HepG2 (cell line): ENCODE results near the gene DGCR6L. TPM values are rescaled to one million over a fixed set of nuclear protein-coding genes. Genes with fewer than 3 reads are reported as not detected.
"Not testable (repeated sequence)": the region's sequence is repeated elsewhere in the genome, so short reads cannot be mapped to it uniquely, and the experiment has no call there.

Experiments
- ATAC-seq: fragments of 200-7000 bp; cut with Tn5 transposase; 3 replicates; pipeline ENCODE4 v1.9.1; 2020; ENCODE audit warnings: mild to moderate bottlenecking, moderate library complexity
- BruUV-seq: library from RNA; stranded (reverse); fragments of 400-500 nt; replicated peaks from 2 replicates; lab custom pipeline; 2021; lab: Mats Ljungman, UMichigan
- CTCF ChIA-PET: fragments of 300-600 bp; formaldehyde crosslinking; extraction: SDS; loops from one replicate; lab custom pipeline; 2021; ENCODE audit warnings: low total read pairs, inconsistent platforms, low intra/inter-chr PET ratio; lab: Yijun Ruan, JAX
- POLR2A ChIA-PET: fragments of 350-600 bp; sonication (Branson Sonifier 250); formaldehyde crosslinking; loops from one replicate; lab custom pipeline; 2020; ENCODE audit warnings: antibody characterized with exemption, inconsistent platforms; lab: Yijun Ruan, JAX
- DNase-seq: peaks from one replicate; pipeline ENCODE4 v3.0.0-alpha.2; 2015; ENCODE audit warnings: low spot score
- FAIRE-seq: peaks from 3 replicates; lab custom pipeline; 2011; peaks lifted over from hg19 to GRCh38; lab: Jason Lieb, UNC
- H2AFZ ChIP-seq: one replicate; pipeline ENCODE4 v1.6.1; 2011; ENCODE audit warnings: low read length, inconsistent platforms
- H3K27ac ChIP-seq: fragments of 300-600 bp; 3 replicates; pipeline ENCODE4 v1.8.0; 2011; ENCODE audit warnings: mixed run types, mild to moderate bottlenecking, mixed read lengths, low read length, inconsistent platforms; ENCODE audit not compliant: insufficient read depth; ENCODE audit errors: extremely low read length
- H3K27me3 ChIP-seq, 2 experiments: fragments of 200-600 bp in 1 of 2; 2 replicates in 1 of 2; 3 replicates in 1 of 2; pipeline versions ENCODE4 v1.6.0 to v1.8.0; 2011; ENCODE audit warnings: low read length in 2 of 2, mild to moderate bottlenecking in 2 of 2, moderate library complexity in 2 of 2, inconsistent platforms in 1 of 2; ENCODE audit not compliant: insufficient read depth in 2 of 2, control insufficient read depth in 1 of 2
- H3K36me3 ChIP-seq, 2 experiments: fragments of 200-600 bp in 1 of 2; replicated peaks in 1 of 2; 2 replicates in 1 of 2; 3 replicates in 1 of 2; pipeline versions ENCODE4 v1.5.1 to v1.8.0; 2011; ENCODE audit warnings: low read length in 2 of 2, inconsistent platforms in 1 of 2; ENCODE audit not compliant: insufficient read depth in 2 of 2, control insufficient read depth in 1 of 2
- H3K4me1 ChIP-seq: 2 replicates; pipeline ENCODE4 v1.5.1; 2012; ENCODE audit warnings: low read length, inconsistent platforms; ENCODE audit not compliant: insufficient read depth
- H3K4me2 ChIP-seq: 2 replicates; pipeline ENCODE4 v1.6.0; 2011; ENCODE audit warnings: low read depth, low read length, inconsistent platforms
- H3K4me3 ChIP-seq, 3 experiments: fragments of 200-600 bp in 1 of 3; sonication (generic), shearing (Covaris generic) in 1 of 3; replicated peaks in 1 of 3; 2 replicates each; pipeline ENCODE4 v1.5.1; 2011 to 2016; ENCODE audit warnings: low read length in 3 of 3, inconsistent platforms in 2 of 3, low read depth in 2 of 3, mild to moderate bottlenecking in 2 of 3, control low read depth in 1 of 3, mixed read lengths in 1 of 3; ENCODE audit not compliant: insufficient read depth in 1 of 3
- H3K79me2 ChIP-seq: one replicate; pipeline ENCODE4 v1.6.1; 2011; ENCODE audit warnings: low read length, inconsistent platforms; ENCODE audit not compliant: insufficient read depth
- H3K9ac ChIP-seq: 2 replicates; pipeline ENCODE4 v1.6.0; 2011; ENCODE audit warnings: mild to moderate bottlenecking, low read depth, low read length, inconsistent platforms; ENCODE audit not compliant: insufficient read depth
- H3K9me3 ChIP-seq: 2 replicates; pipeline ENCODE4 v1.5.1; 2012; ENCODE audit warnings: mild to moderate bottlenecking, low read length
- H4K20me1 ChIP-seq: 2 replicates; pipeline ENCODE4 v1.6.0; 2011; ENCODE audit warnings: inconsistent platforms, mild to moderate bottlenecking, low read length, moderate library complexity; ENCODE audit not compliant: insufficient read depth
- ATRX ChIP-seq: sonication (generic); formaldehyde crosslinking; IDR thresholded peaks from 2 replicates; pipeline ENCODE4 v1.4.0; 2020; ENCODE audit warnings: missing genetic modification reagents, borderline replicate concordance
- MXD3 ChIP-seq: IDR thresholded peaks from 2 replicates; pipeline ENCODE4 v1.6.1; 2016; ENCODE audit warnings: mild to moderate bottlenecking, missing biosample characterization, missing genetic modification reagents
- TEF ChIP-seq: sonication (generic); formaldehyde crosslinking; IDR thresholded peaks from 2 replicates; pipeline ENCODE4 v1.5.0; 2020; ENCODE audit warnings: missing genetic modification reagents
- ZBED4 ChIP-seq: sonication (generic); formaldehyde crosslinking; IDR thresholded peaks from 2 replicates; pipeline ENCODE4 v1.4.0; 2020; ENCODE audit warnings: missing genetic modification reagents, borderline replicate concordance
- ZBTB42 ChIP-seq: sonication (generic); formaldehyde crosslinking; IDR thresholded peaks from 2 replicates; pipeline ENCODE4 v1.5.0; 2020; ENCODE audit warnings: mild to moderate bottlenecking, missing genetic modification reagents
- WGBS: methylation state at CpG from one replicate; pipeline ENCODE4 v1.1.6; 2017; ENCODE audit warnings: low lambda C conversion rate; 5-methylcytosine and 5-hydroxymethylcytosine counted together
- in situ Hi-C: cut with HindIII; loops from 2 replicates; pipeline ENCODE4 v1.10.0; 2017; ENCODE audit warnings: low pct_unique_long_range_greater_than_20kb; ENCODE audit not compliant: extremely low pct_ligation_motif_present
- intact Hi-C: fragments of 100-400 bp; cut with micrococcal nuclease; formaldehyde crosslinking; loops from one replicate; pipeline ENCODE4 v1.10.0; 2022; ENCODE audit not compliant: unreplicated experiment
- polyA plus RNA-seq, 8 experiments: library from polyadenylated mRNA; depleted of rRNA in 3 of 8; stranded (reverse) in 7 of 8; unstranded in 1 of 8; fragments of >200 nt; fragmentation: Illumina TruSeq in 4 of 8; extraction: Trizol in 4 of 8; gene quantifications; 2 replicates each; pipeline versions ENCODE4 v1.2.1 to v1.2.3, GENCODE V29; 2011 to 2016; ENCODE audit warnings: low read depth in 4 of 8, missing spikeins in 1 of 8, mixed read lengths in 1 of 8; ENCODE audit not compliant: insufficient read depth in 1 of 8
- total RNA-seq, 5 experiments: library from RNA; depleted of rRNA; stranded (reverse); fragments of >200 nt; fragmentation: Illumina TruSeq; extraction: Trizol; gene quantifications; 2 replicates each; pipeline ENCODE4 v1.2.3, GENCODE V29; 2016; ENCODE audit warnings: low read depth in 1 of 5

The DGCR6L gene
- total and polyA plus RNA-seq, 2 of the 13 experiments (the other 11 are each of a cell fraction or from before 2014, with no cell fraction given) = 17.5 to 35.3 TPM

GRCh38 chr22:20315337-20316216 lies 4.3 kb downstream of the DGCR6L start (continued):
- no peak for TF ChIP-seq MXD3 (CRISPR knock-in tag)
- TF ChIP-seq TEF (CRISPR knock-in tag) = no peak
- TF ChIP-seq ZBTB42 (CRISPR knock-in tag) = no peak
- no peak for TF ChIP-seq ATRX (CRISPR knock-in tag)
- no peak for TF ChIP-seq ZBED4 (CRISPR knock-in tag)

- H3K36me3 ChIP-seq, H2AFZ ChIP-seq, H3K27ac ChIP-seq, H3K27me3 ChIP-seq, FAIRE-seq, H4K20me1 ChIP-seq, H3K79me2 ChIP-seq, H3K4me3 ChIP-seq, H3K9ac ChIP-seq, intact Hi-C loops, H3K9me3 ChIP-seq, DNase-seq, CTCF ChIA-PET, H3K4me2 ChIP-seq, in situ Hi-C loops, POLR2A ChIA-PET, ATAC-seq, BruUV-seq: not testable (repeated sequence)
- H3K4me1 ChIP-seq = peaks cover 31% of the 10 kb centered on the region
- WGBS = no CpG with 5 or more reads among the region's 12 CpGs
These were observed 5.0 kb downstream of the DGCR6L start for GRCh38 chr22:20314741-20315336.

- H3K27me3 ChIP-seq, H3K36me3 ChIP-seq, H3K9me3 ChIP-seq, CTCF ChIA-PET, ATAC-seq, H3K4me3 ChIP-seq, H3K27ac ChIP-seq, DNase-seq, BruUV-seq, POLR2A ChIA-PET, H3K79me2 ChIP-seq, H3K4me2 ChIP-seq, FAIRE-seq, H3K9ac ChIP-seq, H2AFZ ChIP-seq, H4K20me1 ChIP-seq, in situ Hi-C loops, intact Hi-C loops: not testable (repeated sequence)
- 95% methylated on average over 4 of the region's 5 CpGs for WGBS
- H3K4me1 ChIP-seq = peaks cover 29% of the 10 kb centered on the region
These were observed 5.7 kb downstream of the DGCR6L start for GRCh38 chr22:20314206-20314605.
